H9 (cell line): Measurements from ENCODE around the gene BCORL1. TPM values are rescaled to one million over a fixed set of nuclear protein-coding genes. Genes with fewer than 3 reads are reported as not detected.

Experiments used
- DNase-seq: peaks from one replicate; pipeline ENCODE4 v3.0.0-alpha.2; 2017
- H2AFZ ChIP-seq: one replicate; pipeline ENCODE4 v1.6.1; 2013; ENCODE audit warnings: mild to moderate bottlenecking, low read length, control low read depth, moderate library complexity
- H2AK5ac ChIP-seq: 2 replicates; pipeline ENCODE4 v1.6.1; 2013; ENCODE audit warnings: low read length, control low read depth, mixed read lengths; ENCODE audit not compliant: insufficient read length
- H2BK120ac ChIP-seq: one replicate; pipeline ENCODE4 v1.6.1; 2013; ENCODE audit warnings: low read depth, mild to moderate bottlenecking, low read length, control low read depth, inconsistent platforms; ENCODE audit not compliant: poor library complexity, severe bottlenecking
- H2BK12ac ChIP-seq: 2 replicates; pipeline ENCODE4 v1.6.1; 2013; ENCODE audit warnings: low read length, control low read depth, mixed read lengths, low read depth; ENCODE audit not compliant: insufficient read length
- H2BK15ac ChIP-seq: 2 replicates; pipeline ENCODE4 v1.6.1; 2013; ENCODE audit warnings: low read depth, low read length, control low read depth
- H2BK20ac ChIP-seq: one replicate; pipeline ENCODE4 v1.6.1; 2013; ENCODE audit warnings: low read depth, mild to moderate bottlenecking, low read length, control low read depth, inconsistent platforms; ENCODE audit not compliant: poor library complexity, severe bottlenecking
- H2BK5ac ChIP-seq: 2 replicates; pipeline ENCODE4 v1.6.1; 2013; ENCODE audit warnings: low read length, control low read depth, mixed read lengths; ENCODE audit not compliant: insufficient read length
- H3K14ac ChIP-seq: 2 replicates; pipeline ENCODE4 v1.6.1; 2013; ENCODE audit warnings: low read length, control low read depth; ENCODE audit not compliant: insufficient read depth
- H3K18ac ChIP-seq: 2 replicates; pipeline ENCODE4 v1.6.1; 2013; ENCODE audit warnings: low read depth, mild to moderate bottlenecking, mixed read lengths, low read length, control low read depth; ENCODE audit not compliant: insufficient read length
- H3K23ac ChIP-seq: 2 replicates; pipeline ENCODE4 v1.6.1; 2013; ENCODE audit warnings: low read length, control low read depth, mixed read lengths, low read depth; ENCODE audit not compliant: insufficient read length
- H3K23me2 ChIP-seq: 2 replicates; pipeline ENCODE4 v1.6.1; 2013; ENCODE audit warnings: low read depth, mild to moderate bottlenecking, mixed read lengths, low read length, control low read depth; ENCODE audit not compliant: insufficient read length, poor library complexity, severe bottlenecking
- H3K27ac ChIP-seq: 2 replicates; pipeline ENCODE4 v1.5.1; 2013; ENCODE audit warnings: low read length, control low read depth, mixed read lengths, low read depth; ENCODE audit not compliant: insufficient read length
- H3K27me3 ChIP-seq: 2 replicates; pipeline ENCODE4 v1.6.1; 2013; ENCODE audit warnings: low read length, control low read depth, inconsistent platforms; ENCODE audit not compliant: insufficient read depth
- H3K4ac ChIP-seq: 2 replicates; pipeline ENCODE4 v1.6.1; 2013; ENCODE audit warnings: low read depth, mild to moderate bottlenecking, control low read depth, inconsistent platforms, low read length, moderate library complexity
- H3K4me1 ChIP-seq: 2 replicates; pipeline ENCODE4 v1.6.1; 2013; ENCODE audit warnings: low read length, control low read depth, inconsistent platforms; ENCODE audit not compliant: insufficient read depth
- H3K4me2 ChIP-seq: 2 replicates; pipeline ENCODE4 v1.6.1; 2013; ENCODE audit warnings: low read length, control low read depth, mixed read lengths; ENCODE audit not compliant: insufficient read length, insufficient read depth
- H3K56ac ChIP-seq: 2 replicates; pipeline ENCODE4 v1.6.1; 2013; ENCODE audit warnings: low read depth, mild to moderate bottlenecking, mixed read lengths, low read length, control low read depth; ENCODE audit not compliant: insufficient read length
- H3K79me1 ChIP-seq: 2 replicates; pipeline ENCODE4 v1.6.1; 2013; ENCODE audit warnings: low read depth, mild to moderate bottlenecking, moderate library complexity, low read length, control low read depth, inconsistent platforms; ENCODE audit not compliant: insufficient read depth, poor library complexity, severe bottlenecking
- H3K79me2 ChIP-seq: 2 replicates; pipeline ENCODE4 v1.6.1; 2013; ENCODE audit warnings: low read length, control low read depth, inconsistent platforms; ENCODE audit not compliant: insufficient read depth
- H3K9ac ChIP-seq: 2 replicates; pipeline ENCODE4 v1.6.1; 2013; ENCODE audit warnings: low read length, control low read depth, mixed read lengths; ENCODE audit not compliant: insufficient read length; ENCODE audit errors: extremely low read depth
- H3K9me3 ChIP-seq: one replicate; pipeline ENCODE4 v1.6.1; 2013; ENCODE audit warnings: low read depth, low read length, inconsistent platforms; ENCODE audit not compliant: control insufficient read depth
- H3T11ph ChIP-seq: one replicate; pipeline ENCODE4 v1.6.1; 2013; ENCODE audit warnings: mild to moderate bottlenecking, low read length, control low read depth, inconsistent platforms
- H4K20me1 ChIP-seq: one replicate; pipeline ENCODE4 v1.6.1; 2013; ENCODE audit not compliant: control insufficient read depth, insufficient read length, insufficient read depth
- H4K5ac ChIP-seq: 2 replicates; pipeline ENCODE4 v1.6.1; 2013; ENCODE audit warnings: low read depth, mild to moderate bottlenecking, mixed read lengths, low read length, control low read depth; ENCODE audit not compliant: insufficient read length
- H4K8ac ChIP-seq: replicated peaks from 2 replicates; pipeline ENCODE4 v1.6.1; 2013; ENCODE audit warnings: low read length, control low read depth, mixed read lengths, low read depth; ENCODE audit not compliant: insufficient read length
- H4K91ac ChIP-seq: 2 replicates; pipeline ENCODE4 v1.6.1; 2013; ENCODE audit warnings: low read depth, mild to moderate bottlenecking, moderate library complexity, mixed read lengths, low read length, control low read depth; ENCODE audit not compliant: insufficient read length
- H3K27ac Mint-ChIP-seq, 3 experiments: 2 replicates in 2 of 3; 3 replicates in 1 of 3; pipeline ENCODE4 v1.8.0; 2020 to 2021; ENCODE audit warnings: mixed read lengths in 3 of 3, mild to moderate bottlenecking in 1 of 3, moderate library complexity in 1 of 3
- H3K27me3 Mint-ChIP-seq: 2 replicates; pipeline ENCODE4 v1.8.0; 2021; ENCODE audit warnings: low read depth, mild to moderate bottlenecking, moderate library complexity, mixed read lengths
- H3K36me3 Mint-ChIP-seq, 3 experiments: 2 replicates in 2 of 3; 3 replicates in 1 of 3; pipeline ENCODE4 v1.8.0; 2020 to 2021; ENCODE audit warnings: low read depth in 3 of 3, mixed read lengths in 3 of 3; ENCODE audit not compliant: insufficient read depth in 1 of 3
- H3K4me1 Mint-ChIP-seq, 2 experiments: 2 replicates each; pipeline ENCODE4 v1.8.0; 2020; ENCODE audit warnings: mixed read lengths in 2 of 2
- H3K4me3 Mint-ChIP-seq, 2 experiments: 2 replicates in 1 of 2; 3 replicates in 1 of 2; pipeline ENCODE4 v1.8.0; 2020 to 2021; ENCODE audit warnings: mild to moderate bottlenecking in 2 of 2, mixed read lengths in 2 of 2, moderate library complexity in 1 of 2
- H3K9me3 Mint-ChIP-seq, 2 experiments: 2 replicates in 1 of 2; 3 replicates in 1 of 2; pipeline ENCODE4 v1.8.0; 2020; ENCODE audit warnings: mild to moderate bottlenecking in 2 of 2, mixed read lengths in 2 of 2, moderate library complexity in 1 of 2
- CTCF ChIP-seq: fragments of 200-600 bp; sonication (generic); conservative IDR thresholded peaks from 3 replicates; pipeline ENCODE4 v1.8.0; 2021; ENCODE audit warnings: antibody characterized with exemption, mild to moderate bottlenecking
- WGBS: extraction: QIAGEN DNeasy Blood & Tissue Kit; methylation state at CpG from one replicate; pipeline ENCODE4 v1.1.7; 2013; ENCODE audit warnings: missing lambda C conversion rate, low lambda C conversion rate, mixed read lengths; ENCODE audit not compliant: insufficient read length; ENCODE audit errors: extremely low coverage; 5-methylcytosine and 5-hydroxymethylcytosine counted together
- total RNA-seq: library from RNA; stranded (reverse); gene quantifications from 2 replicates; pipeline ENCODE4 v1.2.1, GENCODE V29; 2021

BCORL1 gene
- total RNA-seq, 1 experiment from 2014 or later: 6.1 TPM

- WGBS: no CpG with 5 or more reads among the region's 18 CpGs
- H3K27me3 ChIP-seq: no peaks in the 10 kb centered on the region
- H3K4me1 Mint-ChIP-seq: no peaks in the 10 kb centered on the region
Measured at GRCh38 chrX:130071611-130072344, 89.3 kb downstream of the BCORL1 start.

More at GRCh38 chrX:130071611-130072344, 89.3 kb downstream of the BCORL1 start:
- Histone ChIP-seq H3K4me1 (no peaks in the 10 kb centered on the region), H3K23ac (no peak overlapping the region), H2BK15ac (no peak overlapping the region), H3K4me2 (no peak overlapping the region), H2BK5ac (no peak overlapping the region), H3K9ac (no peak overlapping the region), H4K91ac (no peak overlapping the region), H3K14ac (no peak overlapping the region), H3K27ac (no peak overlapping the region), H3T11ph (no peak overlapping the region), H4K8ac (no peak overlapping the region), H3K9me3 (peaks cover 10% of the 10 kb centered on the region), H3K56ac (no peak overlapping the region), H2AFZ (no peak overlapping the region), H3K23me2 (no peaks in the 10 kb centered on the region), H4K20me1 (no peaks in the 10 kb centered on the region), H2BK120ac (no peak overlapping the region), H3K79me1 (no peaks in the 10 kb centered on the region), H3K79me2 (no peaks in the 10 kb centered on the region), H2BK20ac (no peak overlapping the region), H3K18ac (no peak overlapping the region), H3K4ac (no peak overlapping the region), H2AK5ac (no peak overlapping the region), H4K5ac (no peak overlapping the region), H2BK12ac (no peak overlapping the region)
- Mint-ChIP-seq H3K27me3 (peaks cover 4% of the 10 kb centered on the region; the same call in 1 of the 2 replicates), H3K9me3 (peaks cover 0 to 62% of the 10 kb centered on the region in 2 experiments; a peak in 2 of 5 replicates), H3K36me3 (peaks cover 0 to 6% (median 0%) of the 10 kb centered on the region in 3 experiments; a peak in 4 of 7 replicates), H3K27ac (no peak overlapping the region; a peak in 1 of 7 replicates), H3K4me3 (no peak overlapping the region)
- no peak for TF ChIP-seq CTCF
- DNase-seq: no peak
